ENCODE results near the gene IQSEC1.

IQSEC1 gene

GRCh38 chr3:13070391-13071070 lies 2.7 kb downstream of the IQSEC1 start:
- H3K4me1 Mint-ChIP-seq: peaks cover 49% of the 10 kb centered on the region
- peak overlapping the region; percentile 95 for H3K27ac Mint-ChIP-seq
- peaks cover 10% of the 10 kb centered on the region for H3K36me3 Mint-ChIP-seq
- ATAC-seq: no peak
- H3K9me3 Mint-ChIP-seq: no peaks in the 10 kb centered on the region
- no peak for DNase-seq (ENCODE audit: low spot score in 2 of 2)
- peak overlapping the region; percentile 77 for H3K4me3 Mint-ChIP-seq

GRCh38 chr3:13069495-13069894 lies 3.7 kb downstream of the IQSEC1 start:
- peaks cover 11% of the 10 kb centered on the region for H3K36me3 Mint-ChIP-seq
- DNase-seq (ENCODE audit: low spot score in 2 of 2): peak; percentile 35 to 79
- peak overlapping the region; percentile 95 for H3K27ac Mint-ChIP-seq
- peak overlapping the region; percentile 77 for H3K4me3 Mint-ChIP-seq
- peaks cover 55% of the 10 kb centered on the region for H3K4me1 Mint-ChIP-seq
- no peaks in the 10 kb centered on the region for H3K9me3 Mint-ChIP-seq
- ATAC-seq: peak; percentile 90

DNA sequence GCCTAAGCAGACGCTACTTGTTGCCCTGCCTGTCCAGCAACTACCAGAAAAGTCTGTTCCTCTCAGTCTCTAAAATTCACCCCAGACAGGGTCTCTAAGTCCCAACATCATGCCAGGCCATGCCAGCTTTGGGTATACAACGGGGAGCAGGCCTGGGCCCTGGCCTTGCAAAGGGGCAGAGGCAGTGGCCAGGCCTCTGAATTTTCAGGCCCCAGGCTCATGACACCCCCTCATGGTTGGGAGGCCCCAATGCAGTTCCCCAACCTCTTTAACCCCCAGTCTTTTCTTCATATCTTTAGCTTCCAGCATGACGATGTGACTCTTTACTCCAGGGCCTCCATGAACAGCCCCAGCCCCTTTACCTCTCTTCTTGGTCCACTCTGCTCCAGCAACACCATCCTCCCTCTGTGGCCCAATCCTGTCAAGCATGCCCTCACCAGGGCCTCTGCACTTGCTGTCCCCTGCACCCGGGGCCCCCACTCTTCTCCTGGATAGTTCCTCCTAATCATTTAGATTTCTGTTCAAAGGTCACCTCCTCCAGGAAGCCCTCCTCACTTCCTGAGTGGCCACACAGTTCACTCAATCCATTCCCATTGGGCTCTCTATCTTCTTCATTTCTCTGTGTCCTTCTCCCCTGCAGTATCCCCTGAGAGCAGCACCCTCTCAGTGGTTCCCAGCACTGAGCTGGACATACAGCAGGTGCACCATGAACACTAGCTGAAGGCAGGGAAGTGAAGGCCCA lies 4.8 kb downstream of the IQSEC1 start:
- H3K4me3 Mint-ChIP-seq: peak overlapping the region; percentile 77
- peaks cover 10% of the 10 kb centered on the region for H3K36me3 Mint-ChIP-seq
- no peak for DNase-seq (ENCODE audit: low spot score in 2 of 2)
- H3K4me1 Mint-ChIP-seq: peaks cover 49% of the 10 kb centered on the region
- no peak for ATAC-seq
- peak overlapping the region; percentile 95 for H3K27ac Mint-ChIP-seq
- no peaks in the 10 kb centered on the region for H3K9me3 Mint-ChIP-seq

DNA sequence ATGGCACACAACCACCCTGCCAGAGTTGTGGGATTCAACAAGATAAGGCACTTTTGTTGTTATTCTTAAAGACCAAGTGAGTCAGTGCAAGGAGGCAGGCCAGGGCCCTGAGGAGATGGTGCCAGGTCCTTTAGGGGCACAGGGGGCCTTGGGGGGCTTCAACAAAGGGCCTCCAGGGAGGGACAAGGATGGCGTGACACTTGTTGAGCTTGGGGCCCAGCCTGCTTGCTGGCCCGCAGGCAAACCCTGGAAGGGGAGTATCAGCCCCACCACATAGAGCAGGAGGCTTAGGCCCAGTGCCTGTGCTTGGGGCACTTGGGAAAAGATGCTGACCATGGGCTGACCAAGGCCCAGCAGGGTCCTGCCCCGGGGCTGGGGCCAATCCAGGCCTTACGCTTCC lies 5.5 kb downstream of the IQSEC1 start:
- ATAC-seq (no peak), DNase-seq (ENCODE audit: low spot score in 2 of 2) (no peak)
- Mint-ChIP-seq H3K4me1 (peaks cover 55% of the 10 kb centered on the region), H3K36me3 (peaks cover 15% of the 10 kb centered on the region), H3K27ac (peak overlapping the region; percentile 95), H3K4me3 (no peak overlapping the region), H3K9me3 (no peaks in the 10 kb centered on the region)

DNA sequence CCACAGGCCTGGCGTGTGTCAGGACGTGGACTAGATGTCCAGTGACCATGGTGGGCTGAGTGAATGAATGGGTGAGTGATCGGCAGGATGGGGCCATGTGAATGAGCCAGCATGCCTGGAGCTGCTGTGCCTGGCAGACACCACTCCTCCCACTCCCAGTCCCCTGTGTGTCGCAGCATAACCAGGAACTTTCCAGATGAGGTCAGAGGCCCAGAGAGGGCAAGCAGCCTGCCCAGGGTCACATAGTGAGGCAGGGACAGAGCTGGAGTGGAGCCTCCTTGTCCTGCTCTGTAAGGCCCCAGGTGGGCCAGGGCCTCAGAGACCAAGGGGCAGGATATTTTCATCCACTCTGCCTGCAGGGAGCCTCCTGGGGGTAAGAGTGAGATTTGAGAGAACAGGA lies 6.4 kb downstream of the IQSEC1 start:
- no peaks in the 10 kb centered on the region for H3K9me3 Mint-ChIP-seq
- DNase-seq (ENCODE audit: low spot score in 2 of 2) (no peak), ATAC-seq (no peak)
- peak overlapping the region; percentile 95 for H3K27ac Mint-ChIP-seq
- H3K4me1 Mint-ChIP-seq: peaks cover 55% of the 10 kb centered on the region
- peaks cover 15% of the 10 kb centered on the region for H3K36me3 Mint-ChIP-seq
- no peak overlapping the region for H3K4me3 Mint-ChIP-seq

DNA sequence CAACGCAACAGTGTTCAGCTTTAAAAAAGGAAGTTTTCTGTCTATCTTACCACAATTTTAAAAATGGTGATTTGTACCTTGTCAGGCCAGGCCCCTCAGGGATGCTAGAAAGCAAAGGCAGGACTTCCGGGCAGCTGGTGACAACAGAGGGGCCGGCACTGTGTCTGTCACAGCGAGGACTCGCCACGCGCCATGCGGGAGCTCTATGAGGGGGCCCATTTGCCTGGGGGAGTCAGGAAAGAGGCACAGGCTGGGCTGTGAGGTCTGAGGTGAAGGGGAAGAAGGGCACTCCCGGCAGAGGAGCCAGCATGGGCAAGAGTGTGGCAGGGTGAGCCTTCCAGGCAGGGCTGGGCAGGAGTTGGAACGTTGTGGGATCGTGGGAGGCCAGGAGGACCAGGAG lies 7.0 kb downstream of the IQSEC1 start:
- peak overlapping the region; percentile 11 for H3K4me3 Mint-ChIP-seq
- no peaks in the 10 kb centered on the region for H3K9me3 Mint-ChIP-seq
- no peak for DNase-seq (ENCODE audit: low spot score in 2 of 2)
- peaks cover 15% of the 10 kb centered on the region for H3K36me3 Mint-ChIP-seq
- peak overlapping the region; percentile 95 for H3K27ac Mint-ChIP-seq
- ATAC-seq: no peak
- H3K4me1 Mint-ChIP-seq: peaks cover 55% of the 10 kb centered on the region

DNA sequence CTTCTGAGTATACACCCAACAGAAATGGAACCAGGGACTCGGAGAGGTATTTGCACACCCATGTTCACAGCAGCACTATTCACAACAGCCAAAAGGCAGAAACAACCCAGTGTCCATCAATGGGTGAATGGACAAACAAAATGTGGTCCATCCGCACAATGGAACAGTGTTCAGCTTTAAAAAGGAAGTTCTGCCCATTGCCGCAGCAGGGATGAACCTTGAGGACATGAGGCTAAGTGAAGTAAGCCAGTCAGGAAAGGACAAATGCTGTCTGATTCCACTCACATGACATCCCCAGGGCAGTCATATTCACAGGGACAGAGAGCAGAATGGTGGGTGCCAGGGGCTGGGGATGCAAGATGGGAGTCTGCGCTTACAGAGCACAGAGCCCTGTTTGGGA lies 7.5 kb downstream of the IQSEC1 start:
- peaks cover 53% of the 10 kb centered on the region for H3K4me1 Mint-ChIP-seq

DNA sequence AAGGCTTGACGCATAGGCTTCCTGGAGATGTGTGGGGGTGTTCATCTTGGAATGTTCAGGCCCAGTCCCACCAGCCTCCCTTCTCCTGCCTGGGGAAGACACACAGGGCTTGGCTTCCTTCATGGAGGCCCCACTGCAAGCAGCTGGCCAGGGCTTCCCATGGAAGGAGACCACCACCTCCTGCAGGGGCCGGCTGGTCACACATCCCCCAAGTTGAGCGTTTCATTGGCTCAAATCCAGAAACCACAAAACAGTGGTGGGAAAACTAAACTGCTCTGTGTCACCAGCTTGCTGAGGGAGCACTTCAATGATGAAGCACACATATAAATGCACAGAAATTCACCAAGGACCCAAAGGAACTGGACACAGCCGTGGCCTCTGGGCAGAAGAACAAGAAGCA lies 8.3 kb downstream of the IQSEC1 start:
- no peak overlapping the region for H3K4me3 Mint-ChIP-seq
- ATAC-seq: no peak
- peak overlapping the region; percentile 20 for H3K27ac Mint-ChIP-seq
- H3K4me1 Mint-ChIP-seq: peaks cover 50% of the 10 kb centered on the region
- peaks cover 20% of the 10 kb centered on the region for H3K36me3 Mint-ChIP-seq
- no peaks in the 10 kb centered on the region for H3K9me3 Mint-ChIP-seq
- DNase-seq (ENCODE audit: low spot score in 2 of 2): no peak

More for the DNA sequence above, 7.5 kb downstream of the IQSEC1 start:
- H3K36me3 Mint-ChIP-seq: peaks cover 15% of the 10 kb centered on the region
- ATAC-seq (no peak), DNase-seq (ENCODE audit: low spot score in 2 of 2) (no peak)
- peak overlapping the region; percentile 95 for H3K27ac Mint-ChIP-seq
- H3K4me3 Mint-ChIP-seq: no peak overlapping the region
- no peaks in the 10 kb centered on the region for H3K9me3 Mint-ChIP-seq

DNA sequence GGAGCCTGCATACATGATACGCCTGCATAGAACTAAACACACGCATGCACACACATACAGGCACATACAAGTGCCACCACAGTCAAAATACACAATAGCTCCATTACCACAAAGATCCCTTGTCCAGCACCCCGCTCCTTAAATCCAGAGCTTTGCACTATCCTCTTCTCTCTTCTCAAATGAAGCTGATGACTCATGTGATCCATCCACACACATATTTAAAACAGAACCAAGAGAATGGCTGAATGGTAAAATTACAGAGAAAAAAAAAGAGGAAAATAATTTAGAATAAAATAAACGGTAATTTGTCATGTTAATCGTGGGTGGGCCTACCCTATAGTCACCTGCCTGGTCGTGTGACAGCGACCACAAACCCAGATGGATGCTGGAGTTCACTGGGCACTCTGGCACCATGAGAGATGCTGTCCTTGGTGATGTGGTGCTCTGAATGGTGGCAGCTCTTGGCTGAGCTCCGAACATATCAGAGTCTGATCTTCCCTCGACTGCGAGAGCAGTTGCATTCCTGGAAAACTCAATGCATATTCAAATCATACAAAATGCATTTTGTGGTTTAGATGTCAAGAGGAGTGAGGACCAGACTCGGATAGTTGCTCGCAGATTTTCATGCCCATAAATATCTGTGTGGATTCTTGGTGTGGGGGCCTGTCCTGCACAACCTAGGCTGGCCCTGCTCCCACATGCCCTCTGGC lies 8.9 kb downstream of the IQSEC1 start:
- H3K4me3 Mint-ChIP-seq: no peak overlapping the region
- no peaks in the 10 kb centered on the region for H3K9me3 Mint-ChIP-seq
- DNase-seq (ENCODE audit: low spot score in 2 of 2) (no peak), ATAC-seq (no peak)
- peaks cover 26% of the 10 kb centered on the region for H3K36me3 Mint-ChIP-seq
- H3K27ac Mint-ChIP-seq: peak overlapping the region; percentile 20
- peaks cover 50% of the 10 kb centered on the region for H3K4me1 Mint-ChIP-seq

GRCh38 chr3:13063225-13063624 lies 10.0 kb downstream of the IQSEC1 start:
- H3K4me3 Mint-ChIP-seq: no peak overlapping the region
- no peaks in the 10 kb centered on the region for H3K9me3 Mint-ChIP-seq
- peak overlapping the region; percentile 87 for H3K27ac Mint-ChIP-seq

GRCh38 chr3:13062647-13063046 lies 10.6 kb downstream of the IQSEC1 start:
- no peak for ATAC-seq
- Mint-ChIP-seq H3K4me3 (no peak overlapping the region), H3K36me3 (peaks cover 27% of the 10 kb centered on the region), H3K27ac (no peak overlapping the region), H3K4me1 (peaks cover 42% of the 10 kb centered on the region), H3K9me3 (no peaks in the 10 kb centered on the region)
- DNase-seq (ENCODE audit: low spot score in 2 of 2): no peak

More at GRCh38 chr3:13063225-13063624, 10.0 kb downstream of the IQSEC1 start:
- ATAC-seq (no peak), DNase-seq (ENCODE audit: low spot score in 2 of 2) (no peak)
- Mint-ChIP-seq H3K4me1 (peaks cover 43% of the 10 kb centered on the region), H3K36me3 (peaks cover 27% of the 10 kb centered on the region)

DNA sequence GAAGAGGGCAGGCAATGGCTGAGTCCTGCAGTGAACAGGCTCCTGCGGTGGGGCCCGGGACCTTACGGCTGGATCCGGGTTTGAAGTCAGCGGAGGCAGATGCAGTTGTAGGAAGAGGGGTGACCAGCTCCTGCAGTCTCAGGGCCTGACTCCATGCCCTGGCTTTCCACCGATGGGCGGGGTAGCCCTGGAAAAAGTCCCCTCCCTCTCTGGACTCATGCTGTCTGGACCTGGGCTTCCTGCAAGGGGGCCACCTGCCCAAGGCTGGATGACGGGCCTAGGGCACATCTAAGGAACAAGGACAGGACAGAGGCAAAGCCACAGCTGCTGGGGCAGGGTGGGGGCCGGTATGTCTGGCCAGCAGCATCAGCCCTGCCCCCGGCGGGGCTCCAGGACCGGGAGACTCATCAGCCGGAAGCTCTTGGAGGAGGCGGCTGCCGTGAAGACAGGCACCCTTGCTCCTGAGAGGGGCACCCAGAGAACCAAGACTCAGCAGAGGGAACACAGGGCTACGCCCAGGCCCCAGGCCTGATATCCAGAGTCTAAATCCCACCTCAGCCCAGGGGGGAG lies 12.8 kb downstream of the IQSEC1 start:
- H3K4me1 Mint-ChIP-seq: peaks cover 27% of the 10 kb centered on the region
- no peak overlapping the region for H3K27ac Mint-ChIP-seq
- H3K36me3 Mint-ChIP-seq: peaks cover 22% of the 10 kb centered on the region

DNA sequence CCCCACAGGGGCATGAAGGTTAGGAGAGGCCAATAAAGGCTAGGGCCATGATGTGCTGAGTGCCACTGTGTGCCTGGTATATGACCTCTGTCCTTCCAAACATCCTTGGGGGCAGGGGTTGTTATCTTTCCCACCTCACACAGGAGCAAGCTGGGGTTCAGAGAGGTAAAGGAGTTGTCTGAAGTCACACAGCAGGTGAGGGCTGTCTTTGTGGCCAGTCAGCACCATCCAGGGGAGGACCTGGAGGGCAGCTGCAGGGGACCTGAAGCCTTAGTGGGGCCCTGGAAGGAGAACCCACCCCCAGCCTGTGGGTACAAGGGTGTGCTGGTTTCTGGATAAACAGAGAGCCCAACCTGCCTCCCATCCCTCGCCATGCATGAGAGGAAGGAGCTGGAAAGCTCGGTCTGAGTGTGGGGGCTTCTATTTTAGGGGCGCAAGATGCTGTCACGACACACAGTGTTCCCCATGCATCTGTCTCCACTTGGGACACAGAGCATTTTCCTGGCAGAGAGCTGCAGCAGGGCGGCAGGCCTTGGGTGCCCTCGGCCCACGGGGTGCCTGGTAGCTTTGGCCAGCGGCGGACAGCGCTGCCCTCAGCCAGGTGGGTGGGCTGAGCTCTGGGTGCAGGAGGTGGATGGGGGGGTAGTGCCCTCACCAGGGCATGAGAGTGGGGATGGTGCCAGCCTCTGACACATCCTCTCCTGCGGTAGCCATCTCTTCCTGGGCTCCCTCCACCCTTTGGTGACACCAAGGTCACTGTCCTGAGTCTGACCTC lies 14.7 kb downstream of the IQSEC1 start:
- Mint-ChIP-seq H3K4me3 (no peak overlapping the region), H3K9me3 (no peaks in the 10 kb centered on the region), H3K27ac (peak overlapping the region; percentile 67), H3K36me3 (peaks cover 18% of the 10 kb centered on the region), H3K4me1 (peaks cover 21% of the 10 kb centered on the region)
- ATAC-seq (no peak), DNase-seq (ENCODE audit: low spot score in 2 of 2) (no peak)

More for the DNA sequence above, 12.8 kb downstream of the IQSEC1 start:
- Mint-ChIP-seq H3K9me3 (no peaks in the 10 kb centered on the region), H3K4me3 (no peak overlapping the region)
- DNase-seq (ENCODE audit: low spot score in 2 of 2) (no peak), ATAC-seq (no peak)

GRCh38 chr3:13057282-13058040 lies 15.8 kb downstream of the IQSEC1 start:
- no peak for ATAC-seq
- H3K36me3 Mint-ChIP-seq: peaks cover 12% of the 10 kb centered on the region
- no peak for DNase-seq (ENCODE audit: low spot score in 2 of 2)
- peaks cover 21% of the 10 kb centered on the region for H3K4me1 Mint-ChIP-seq
- H3K4me3 Mint-ChIP-seq: no peak overlapping the region
- H3K27ac Mint-ChIP-seq: peak overlapping the region; percentile 67
- H3K9me3 Mint-ChIP-seq: no peaks in the 10 kb centered on the region
